Measurements from ENCODE around the gene CSTPP1. TPM values are rescaled to one million over a fixed set of nuclear protein-coding genes. Genes with fewer than 3 reads are reported as not detected.

CSTPP1 gene
- total and polyA plus RNA-seq, 2 of the 8 experiments (the other 6 are each of a cell fraction or from before 2014, with no cell fraction given): 24.2 to 28.7 TPM

GRCh38 chr11:47131136-47131535 lies 194.6 kb downstream of the CSTPP1 start:
- Histone ChIP-seq H3K9ac (replicated peaks in 1 of 4; ENCODE audit: extremely low read depth in 1 of 4, low read depth in 3 of 4, low read length in 3 of 4) (no peak overlapping the region), H3K9me3 (ENCODE audit: insufficient read depth in 2 of 2, low read depth in 1 of 2, low read length in 1 of 2) (no peaks in the 10 kb centered on the region), H2AFZ (ENCODE audit: low read length) (no peak overlapping the region), H4K5ac (ENCODE audit: insufficient read length, low read depth, low read length) (no peak overlapping the region), H3K14ac (ENCODE audit: insufficient read length) (no peak overlapping the region), H3K56ac (replicated peaks; ENCODE audit: insufficient read length, low read depth, low read length) (no peak overlapping the region), H2BK20ac (ENCODE audit: low read length) (no peak overlapping the region), H3K4me3 (ENCODE audit: extremely low read depth in 1 of 4, insufficient read depth in 2 of 4, low read depth in 3 of 4, low read length in 4 of 4) (no peak overlapping the region), H4K20me1 (replicated peaks in 1 of 2; ENCODE audit: control insufficient read depth in 1 of 2, insufficient read depth in 2 of 2, low read length in 2 of 2) (no peaks in the 10 kb centered on the region), H3K27ac (ENCODE audit: low read depth, low read length) (no peak overlapping the region), H3K4me2 (ENCODE audit: insufficient read depth in 1 of 2, low read depth in 2 of 2, low read length in 2 of 2) (peak overlapping the region; percentile 18 to 58; a peak in 2 of 4 replicates), H2BK120ac (replicated peaks; ENCODE audit: low read depth, low read length) (no peak overlapping the region), H2AK5ac (ENCODE audit: low read depth, low read length) (0 out of 2 replicates have a peak overlapping the region, but pooled peaks have one; percentile 1), H3K23me2 (ENCODE audit: low read depth, low read length) (no peaks in the 10 kb centered on the region), H3K18ac (ENCODE audit: extremely low read depth, low read length) (peak overlapping the region; percentile 4; the same call in 1 of the 2 replicates), H3K23ac (ENCODE audit: insufficient read length) (no peak overlapping the region), H3K4ac (replicated peaks; ENCODE audit: insufficient read length, low read depth, low read length) (no peak overlapping the region), H4K8ac (ENCODE audit: extremely low read depth, insufficient read depth, low read length) (no peak overlapping the region), H2BK15ac (ENCODE audit: low read length) (0 out of 2 replicates have a peak overlapping the region, but pooled peaks have one; percentile 8), H3K36me3 (ENCODE audit: control insufficient read depth in 2 of 4, insufficient read depth in 4 of 4, low read length in 3 of 4) (no peaks in the 10 kb centered on the region), H2BK12ac (ENCODE audit: low read depth, low read length) (no peak overlapping the region), H4K91ac (replicated peaks; ENCODE audit: insufficient read length, low read length) (no peak overlapping the region), H3K4me1 (replicated peaks in 1 of 4; ENCODE audit: control insufficient read depth in 3 of 4, insufficient read depth in 4 of 4, low read length in 3 of 4) (peaks cover 2 to 13% (median 7%) of the 10 kb centered on the region in 4 experiments; a peak in 5 of 7 replicates), H2BK5ac (ENCODE audit: low read depth, low read length) (no peak overlapping the region), H3K79me2 (ENCODE audit: control insufficient read depth in 1 of 2, insufficient read depth in 2 of 2, low read length in 2 of 2) (no peaks in the 10 kb centered on the region), H3K27me3 (replicated peaks in 1 of 4; ENCODE audit: control insufficient read depth in 3 of 4, extremely low read depth in 1 of 4, insufficient read depth in 3 of 4, low read length in 3 of 4) (no peaks in the 10 kb centered on the region), H3K79me1 (ENCODE audit: low read depth, low read length) (no peaks in the 10 kb centered on the region)
- CTCF ChIA-PET (ENCODE audit: partially characterized antibody): interaction anchor here (1.0 to 3.1 kb wide), 6 partner anchors 12 to 224 kb away, joined by 3 to 15 read pairs (median 4); no protein-coding TSS in a partner anchor
- POLR2A ChIA-PET (ENCODE audit: partially characterized antibody): interaction anchor here (0.6 to 1.2 kb wide), 2 partner anchors 11 to 32 kb away, joined by 4 read pairs; no protein-coding TSS in a partner anchor
- 92% methylated on average over 2 of the region's 2 CpGs; no CpG with 5 or more reads in 1 of the 2 experiments for WGBS, 2 experiments (ENCODE audit: extremely low coverage in 1 of 2, insufficient coverage in 1 of 2, insufficient read length in 1 of 2, insufficient replicate concordance in 2 of 2, low coverage in 1 of 2, low lambda C conversion rate in 2 of 2, missing lambda C conversion rate in 1 of 2)
- FAIRE-seq: no peak
- DNase-seq (ENCODE audit: low read depth in 1 of 2, low spot score in 2 of 2): no peak
- TF ChIP-seq POU5F1 (IDR thresholded peaks at IDR 0.05; ENCODE audit: low read depth, low read length): no peak
- TF ChIP-seq EGR1 (IDR thresholded peaks at IDR 0.05; ENCODE audit: borderline replicate concordance, low read depth, low read length): no peak
- no peak for TF ChIP-seq KDM1A (IDR thresholded peaks at IDR 0.05; ENCODE audit: borderline replicate concordance, low read length)
- no peak for TF ChIP-seq PHF8 (conservative IDR thresholded peaks at IDR 0.05; ENCODE audit: low read depth, low read length)
- no peak for TF ChIP-seq TBP (IDR thresholded peaks at IDR 0.05; ENCODE audit: low read depth, low read length)
- no peak for TF ChIP-seq TAF1 (IDR thresholded peaks at IDR 0.05; ENCODE audit: low read depth, low read length)
- TF ChIP-seq MAX (IDR thresholded peaks at IDR 0.05): no peak
- no peak for TF ChIP-seq HDAC2 (IDR thresholded peaks at IDR 0.05; ENCODE audit: borderline replicate concordance in 1 of 2, low read depth in 2 of 2, low read length in 2 of 2)
- no peak for TF ChIP-seq E2F6 (IDR thresholded peaks at IDR 0.05)
- no peak for TF ChIP-seq BRCA1 (IDR thresholded peaks at IDR 0.05; ENCODE audit: low read depth, low read length)
- TF ChIP-seq ATF2 (IDR thresholded peaks at IDR 0.05; ENCODE audit: low read length): no peak
